HG03354 (cell line): ENCODE data around the gene ZNF865.

Experiments
- ATAC-seq: cut with Tn5 transposase; IDR thresholded peaks from one replicate; pipeline ENCODE4 v1.9.1; 2021; ENCODE audit warnings: mild to moderate bottlenecking; ENCODE audit not compliant: unreplicated experiment, poor library complexity, severe bottlenecking

Gene ZNF865

GRCh38 chr19:55621673-55622231 is 16.3 kb downstream of the ZNF865 start:
- no peak for ATAC-seq

DNA sequence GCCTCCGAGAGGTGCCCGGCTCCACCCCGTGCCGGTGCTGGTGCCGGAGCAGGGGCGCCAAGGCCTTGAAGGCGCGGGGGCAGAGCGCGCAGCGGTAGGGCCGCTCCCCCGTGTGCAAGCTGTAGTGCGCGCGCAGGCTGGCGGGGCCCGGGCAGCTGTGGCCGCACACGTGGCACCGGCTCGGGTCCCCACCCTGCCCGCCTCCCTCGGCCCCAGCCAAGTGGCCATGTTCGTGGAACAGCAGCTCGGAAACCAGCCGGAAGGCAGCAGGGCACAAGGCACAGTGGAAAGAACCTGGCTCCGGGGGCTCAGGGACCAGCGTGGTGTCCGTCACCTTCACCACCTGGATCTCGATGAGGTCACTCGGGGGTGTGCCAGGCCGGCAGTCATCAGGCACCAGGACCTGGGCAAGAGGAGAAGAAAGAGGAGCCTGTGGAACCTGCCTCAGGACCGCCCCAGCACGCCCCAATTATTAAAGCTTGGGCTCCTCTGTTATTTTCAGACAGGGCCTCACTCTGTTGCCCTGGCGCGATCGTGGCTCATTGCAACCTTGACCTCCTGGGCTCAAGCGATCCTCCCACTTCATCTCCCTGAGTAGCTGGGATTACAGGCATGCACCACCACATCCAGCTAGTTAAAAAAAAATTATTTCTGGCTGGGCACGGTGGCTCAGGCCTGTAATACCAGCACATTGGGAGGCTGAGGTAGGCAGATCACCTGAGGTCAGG is 17.0 kb downstream of the ZNF865 start:
- no peak for ATAC-seq

- no peak for ATAC-seq
Observed at GRCh38 chr19:55623130-55623529, 17.7 kb downstream of the ZNF865 start.

- no peak for ATAC-seq
Observed at GRCh38 chr19:55623561-55623960, 18.1 kb downstream of the ZNF865 start.

DNA sequence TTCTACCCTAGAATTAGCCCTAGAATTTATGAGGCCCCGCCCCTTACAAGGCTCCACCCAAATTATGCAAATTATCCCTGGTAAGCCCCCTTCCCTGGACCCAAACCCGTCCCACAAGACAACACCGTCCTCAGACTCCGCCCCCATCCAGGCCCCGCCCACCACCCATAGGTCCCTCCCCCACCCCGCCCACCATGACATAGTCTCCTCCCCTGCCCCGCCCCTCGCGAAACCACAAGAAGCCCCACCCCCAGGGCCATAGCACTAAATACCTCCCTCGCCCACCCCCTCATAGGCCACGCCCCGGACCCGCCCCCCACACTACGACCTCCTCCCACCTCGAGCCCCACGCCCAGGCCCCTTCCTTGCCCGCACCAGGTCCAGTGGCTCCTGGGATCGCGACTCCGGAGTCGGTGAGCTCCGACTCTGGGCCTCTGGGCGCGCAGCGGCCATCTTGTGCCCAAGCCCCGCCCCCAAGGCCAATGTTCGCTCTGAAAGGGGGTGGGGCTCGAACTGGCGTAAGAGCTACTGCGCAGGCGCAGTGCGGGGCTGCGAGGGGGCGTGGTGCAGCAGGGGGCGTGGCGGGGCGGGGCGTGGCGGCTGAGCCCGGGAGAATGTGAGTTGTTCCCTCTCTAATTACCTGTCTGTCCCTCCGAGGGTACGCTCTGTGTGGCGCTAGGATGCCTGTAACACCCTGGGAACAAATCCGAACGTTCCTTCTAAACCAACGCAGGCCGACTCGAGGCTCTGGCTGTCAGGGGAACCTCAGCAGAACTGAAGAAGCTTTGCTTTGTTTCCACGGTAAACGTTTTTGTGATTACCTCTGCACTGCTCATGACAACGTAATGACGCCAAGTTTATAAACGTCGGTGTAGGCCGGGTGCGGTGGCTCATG is 18.9 kb downstream of the ZNF865 start, which contains the start of gene ZNF784:
ZNF784 (minus strand) TSS at position 458 of the 895 bp plus-strand sequence; CDS start at position 453, 5 bp downstream.
- ATAC-seq: peak; percentile 64

DNA sequence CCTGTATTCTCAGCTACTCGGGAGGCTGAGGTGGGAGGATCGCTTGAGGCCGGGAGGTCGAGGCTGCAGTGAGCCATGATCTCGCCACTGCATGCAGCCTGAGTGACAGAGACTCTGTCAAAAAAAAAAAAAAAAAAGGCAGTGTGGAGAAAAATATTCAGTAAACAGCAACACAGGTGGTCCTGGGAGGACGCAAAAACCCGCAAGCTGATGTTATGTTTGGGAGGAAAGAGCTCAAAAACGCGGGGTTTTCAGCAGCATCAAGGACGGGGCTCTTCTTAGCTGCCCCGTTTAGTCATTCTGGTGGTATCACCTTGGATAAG is 19.5 kb downstream of the ZNF865 start:
- ATAC-seq: no peak

- ATAC-seq: no peak
Observed at GRCh38 chr19:55626350-55626749, 20.9 kb downstream of the ZNF865 start.

GRCh38 chr19:55632463-55632834 is 27.0 kb downstream of the ZNF865 start:
- ATAC-seq: no peak

DNA sequence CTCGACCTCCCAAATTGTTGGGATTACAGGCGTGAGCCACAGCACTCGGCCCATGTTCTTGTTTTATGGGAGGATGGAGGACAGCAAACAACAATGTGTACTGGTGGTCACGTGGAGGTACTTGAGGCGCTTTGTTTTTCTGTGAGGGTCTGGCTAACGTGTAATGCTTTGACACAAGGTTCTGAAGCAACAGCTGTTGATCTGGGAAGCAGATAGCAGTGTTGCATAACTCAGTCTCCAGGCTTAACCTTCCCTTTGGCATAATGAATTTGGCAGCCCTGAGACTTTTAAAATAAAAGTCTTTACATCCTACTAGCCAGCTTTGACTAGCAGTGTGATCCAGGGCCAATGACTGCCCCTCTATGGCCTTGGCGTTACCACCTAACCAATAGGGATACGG is 28.4 kb downstream of the ZNF865 start:
- ATAC-seq: no peak

GRCh38 chr19:55635334-55635717 is 29.9 kb downstream of the ZNF865 start:
- no peak for ATAC-seq

DNA sequence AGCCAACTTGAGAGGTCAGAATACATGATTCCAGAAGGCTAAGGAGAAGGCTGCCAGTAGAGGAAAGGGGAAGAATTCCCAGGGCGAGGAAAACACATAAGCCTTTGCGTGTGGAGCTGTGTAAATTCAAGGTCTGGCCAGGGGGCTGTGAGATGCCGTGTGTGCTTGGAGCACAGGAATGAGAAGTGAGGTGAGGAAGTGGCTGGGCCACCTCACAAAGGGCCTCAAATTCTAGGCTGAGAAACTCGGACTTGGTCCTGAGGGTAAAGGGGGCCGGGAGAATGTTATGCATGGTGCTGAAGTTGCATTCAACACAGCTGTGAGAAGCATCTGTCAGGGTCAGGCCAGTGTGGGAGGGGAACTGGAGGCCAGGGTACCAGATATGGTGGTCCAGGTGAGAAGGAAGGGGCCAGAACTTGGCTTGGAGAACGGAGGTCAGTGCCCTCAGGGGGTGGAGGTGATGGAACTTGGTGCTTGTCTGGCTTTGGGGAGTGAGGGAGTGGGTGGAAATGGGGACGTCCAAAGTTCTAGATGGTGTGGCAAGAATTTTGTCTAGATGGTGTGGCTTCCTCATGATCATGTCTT is 30.5 kb downstream of the ZNF865 start:
- ATAC-seq: no peak

DNA sequence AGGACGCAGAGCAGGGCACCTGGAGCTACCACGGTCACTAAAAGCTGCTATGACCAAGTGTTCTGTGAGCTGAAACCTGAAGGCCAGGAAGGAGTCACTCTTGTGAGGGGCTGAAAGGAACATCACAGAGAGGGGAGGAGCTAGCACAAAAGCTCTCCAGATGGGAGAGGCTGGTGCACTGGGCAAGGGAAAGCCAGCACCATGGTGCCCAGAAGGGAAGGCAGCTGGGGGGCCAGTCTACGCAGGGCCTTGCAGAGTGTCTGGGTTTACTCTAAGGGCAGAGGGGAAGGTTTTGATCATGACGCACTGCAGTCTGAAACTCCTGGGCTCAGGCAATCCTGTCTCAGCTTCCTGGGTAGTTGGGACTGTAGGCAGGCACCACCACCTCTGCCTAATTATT is 31.3 kb downstream of the ZNF865 start:
- no peak for ATAC-seq

- ATAC-seq: no peak
Observed at GRCh38 chr19:55637534-55637933, 32.1 kb downstream of the ZNF865 start.

DNA sequence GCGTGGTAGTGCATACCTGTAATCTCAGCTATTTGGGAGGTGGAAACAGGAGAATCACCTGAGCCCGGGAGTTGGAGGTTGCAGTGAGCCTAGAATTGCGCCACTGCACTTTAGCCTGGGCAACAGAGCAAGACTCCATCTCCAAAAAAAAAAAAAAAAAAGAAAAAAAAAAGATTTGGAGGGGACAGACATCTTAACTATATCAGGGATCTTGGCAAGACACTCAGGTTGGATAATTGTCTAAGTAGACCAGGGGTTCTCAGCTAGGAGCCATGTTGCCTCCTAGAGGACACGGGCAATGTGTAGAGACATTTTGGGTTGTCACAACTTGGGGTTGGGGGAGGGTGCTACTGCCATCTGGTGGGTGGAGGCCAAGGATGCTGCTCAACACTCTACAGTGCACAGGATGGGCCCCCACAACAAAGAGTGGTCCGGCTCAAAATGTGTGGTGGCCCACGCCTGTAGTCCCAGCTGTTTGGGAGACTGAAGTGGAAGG is 33.5 kb downstream of the ZNF865 start:
- no peak for ATAC-seq

- no peak for ATAC-seq
Observed at GRCh38 chr19:55640043-55640576, 34.7 kb downstream of the ZNF865 start.

DNA sequence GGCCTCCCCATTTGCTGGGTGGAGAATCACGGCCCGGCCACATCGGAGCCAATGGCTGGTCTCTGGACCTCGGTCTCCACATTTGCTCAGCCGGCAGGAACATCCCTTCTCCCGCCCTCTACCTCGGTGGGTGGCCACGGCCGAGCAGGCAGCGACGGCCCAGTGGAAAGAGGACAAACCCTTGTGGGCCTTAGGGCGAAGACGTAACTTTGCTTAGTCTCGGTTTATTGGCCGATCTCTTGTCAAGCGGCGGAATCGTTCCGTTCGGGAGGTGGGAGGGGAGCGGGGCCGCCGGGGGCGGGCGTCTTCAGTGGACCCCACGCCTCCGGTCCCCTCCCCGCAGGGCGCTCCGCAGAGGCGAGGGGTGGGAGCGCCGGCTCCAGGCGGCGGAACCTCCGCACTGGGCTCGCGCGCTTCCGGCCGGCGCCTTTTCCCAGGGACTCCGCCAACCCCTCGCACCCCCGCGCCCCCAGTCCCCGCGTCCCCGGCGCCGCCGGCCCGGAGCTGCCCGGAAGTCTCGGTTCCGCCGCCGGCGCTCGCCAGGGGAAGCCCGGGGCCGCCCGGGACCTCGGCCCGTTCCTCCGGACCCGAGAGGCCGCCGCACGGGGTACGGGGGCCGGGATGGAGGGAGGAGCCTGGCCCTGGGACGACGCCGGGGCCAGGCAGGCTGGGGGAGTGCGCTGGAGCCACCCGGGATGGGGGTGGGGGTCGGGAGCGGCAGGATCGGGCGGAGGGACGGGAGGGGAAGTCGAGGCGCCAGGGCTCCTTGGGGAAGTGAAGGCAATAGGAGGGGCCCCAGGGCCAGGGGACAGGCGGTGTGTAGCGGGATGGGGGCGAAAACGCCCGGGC is 35.4 kb downstream of the ZNF865 start, which contains the start of gene ZNF580:
ZNF580 (plus strand) TSS at position 426 of the 849 bp plus-strand sequence. CDS start 1,507 bp downstream, outside the sequence.
- ATAC-seq: peak; percentile 30

DNA sequence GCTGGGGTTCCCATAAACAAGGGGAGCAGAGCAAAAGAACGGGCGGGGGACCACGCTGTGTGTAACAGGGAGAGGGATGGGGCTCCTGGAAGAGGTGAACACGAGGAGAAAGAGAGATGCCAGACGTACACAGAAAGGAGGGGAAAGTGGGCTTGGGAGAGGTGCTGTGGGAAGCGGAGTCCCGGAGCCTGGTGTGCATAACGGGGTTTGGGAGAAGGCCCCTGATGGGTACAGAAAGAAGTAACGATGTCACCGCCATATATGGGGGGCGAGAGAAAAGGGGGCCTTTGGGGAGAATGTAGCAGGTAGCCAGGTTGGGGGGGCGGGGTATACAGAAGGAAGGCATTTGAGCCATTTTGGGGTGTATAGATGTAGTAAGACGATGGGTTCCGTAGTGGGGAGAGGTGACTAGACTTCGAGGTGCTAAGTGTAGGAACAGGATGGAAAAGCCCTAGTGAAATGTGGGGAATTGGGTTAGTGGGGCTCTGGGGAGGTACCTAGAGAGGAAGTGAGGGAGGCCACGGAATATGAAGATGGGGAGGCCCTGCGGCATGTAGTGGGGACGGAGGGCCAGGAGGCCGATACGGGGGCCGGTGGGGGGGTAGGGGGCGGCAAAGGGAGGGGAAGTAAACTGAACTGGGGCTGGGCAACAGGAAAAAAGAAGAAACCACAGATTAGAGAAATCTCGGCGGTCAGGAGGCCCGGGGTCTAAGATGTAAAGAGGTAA is 36.1 kb downstream of the ZNF865 start:
- ATAC-seq: no peak
